ENCODE data around the gene CACNA1E. TPM values are rescaled to one million over a fixed set of nuclear protein-coding genes. Genes with fewer than 3 reads are reported as not detected.

The CACNA1E gene
- total RNA-seq, 1 donor, result not detected

DNA sequence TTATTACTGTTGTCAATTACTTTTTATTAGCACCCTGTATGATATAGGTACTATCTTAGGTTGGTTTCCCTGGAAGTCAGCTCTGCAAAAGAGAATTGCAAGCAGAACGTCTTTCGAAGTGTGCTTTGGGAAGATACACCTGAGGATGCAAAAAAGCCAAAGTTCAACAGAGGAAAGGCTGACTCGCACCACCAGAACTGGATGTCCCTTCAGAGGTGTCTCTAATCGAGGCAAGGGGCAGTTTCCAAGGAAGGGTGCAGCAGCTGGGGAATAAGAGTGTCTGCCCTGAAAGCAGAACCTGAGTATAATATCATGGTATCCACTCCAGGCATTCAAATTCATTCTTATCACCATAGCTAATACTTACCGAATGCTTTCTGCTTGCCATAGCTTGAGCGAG is 149.6 kb downstream of the CACNA1E start:
- no peak overlapping the region for H3K4me3 ChIP-seq (ENCODE audit: low read depth, low read length)
- TF ChIP-seq, protein P1, sequence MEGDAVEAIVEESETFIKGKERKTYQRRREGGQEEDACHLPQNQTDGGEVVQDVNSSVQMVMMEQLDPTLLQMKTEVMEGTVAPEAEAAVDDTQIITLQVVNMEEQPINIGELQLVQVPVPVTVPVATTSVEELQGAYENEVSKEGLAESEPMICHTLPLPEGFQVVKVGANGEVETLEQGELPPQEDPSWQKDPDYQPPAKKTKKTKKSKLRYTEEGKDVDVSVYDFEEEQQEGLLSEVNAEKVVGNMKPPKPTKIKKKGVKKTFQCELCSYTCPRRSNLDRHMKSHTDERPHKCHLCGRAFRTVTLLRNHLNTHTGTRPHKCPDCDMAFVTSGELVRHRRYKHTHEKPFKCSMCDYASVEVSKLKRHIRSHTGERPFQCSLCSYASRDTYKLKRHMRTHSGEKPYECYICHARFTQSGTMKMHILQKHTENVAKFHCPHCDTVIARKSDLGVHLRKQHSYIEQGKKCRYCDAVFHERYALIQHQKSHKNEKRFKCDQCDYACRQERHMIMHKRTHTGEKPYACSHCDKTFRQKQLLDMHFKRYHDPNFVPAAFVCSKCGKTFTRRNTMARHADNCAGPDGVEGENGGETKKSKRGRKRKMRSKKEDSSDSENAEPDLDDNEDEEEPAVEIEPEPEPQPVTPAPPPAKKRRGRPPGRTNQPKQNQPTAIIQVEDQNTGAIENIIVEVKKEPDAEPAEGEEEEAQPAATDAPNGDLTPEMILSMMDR (IDR thresholded peaks at IDR 0.05; ENCODE audit: insufficient read depth, low read length), result no peak
- no peak for DNase-seq (ENCODE audit: low read depth)

DNA sequence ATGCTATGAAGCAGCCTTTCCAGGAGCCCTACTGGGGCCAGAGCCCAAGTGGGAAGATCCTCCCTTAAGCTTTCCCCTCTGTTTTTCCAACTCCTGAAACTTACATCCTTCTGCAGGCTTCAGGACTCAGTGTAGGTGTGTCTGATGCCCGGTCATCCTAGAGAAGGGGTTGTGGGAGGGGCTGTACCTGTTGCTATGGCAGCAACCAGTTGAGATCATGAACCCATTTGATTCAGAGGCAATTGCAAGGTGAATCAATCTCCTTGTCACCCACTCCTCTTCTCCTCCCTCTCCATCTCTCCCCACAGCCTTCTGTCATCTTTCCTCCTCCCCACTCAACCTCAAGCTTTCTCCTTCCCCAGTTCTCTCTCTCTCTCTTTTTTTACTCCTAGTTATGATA is 151.8 kb downstream of the CACNA1E start:
- no peak overlapping the region for H3K4me3 ChIP-seq (ENCODE audit: low read depth, low read length)
- TF ChIP-seq, protein P1 (IDR thresholded peaks at IDR 0.05; ENCODE audit: insufficient read depth, low read length), result no peak
- DNase-seq (ENCODE audit: low read depth), result no peak

DNA sequence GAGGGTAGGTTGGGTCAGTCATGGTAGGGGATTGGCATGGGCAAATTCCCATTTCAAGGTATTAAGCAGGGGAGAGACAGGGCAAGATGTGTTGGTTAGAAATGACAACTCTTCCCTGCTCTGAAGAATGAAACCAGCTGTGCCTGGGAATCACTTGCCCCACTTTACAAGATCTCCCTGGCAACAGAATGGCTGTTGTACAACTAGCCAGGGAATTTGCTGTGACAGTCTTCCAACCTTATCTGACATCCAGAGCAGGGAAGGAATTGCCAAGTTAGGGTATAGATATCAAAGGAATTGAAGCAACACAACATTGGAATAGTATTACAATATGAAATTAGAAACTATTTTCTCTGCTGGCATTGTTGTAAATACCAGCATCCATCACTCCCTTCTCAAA is 154.7 kb downstream of the CACNA1E start:
- no peak overlapping the region for H3K4me3 ChIP-seq (ENCODE audit: low read depth, low read length)
- TF ChIP-seq, protein P1 (IDR thresholded peaks at IDR 0.05; ENCODE audit: insufficient read depth, low read length), result no peak
- DNase-seq (ENCODE audit: low read depth), result no peak

DNA sequence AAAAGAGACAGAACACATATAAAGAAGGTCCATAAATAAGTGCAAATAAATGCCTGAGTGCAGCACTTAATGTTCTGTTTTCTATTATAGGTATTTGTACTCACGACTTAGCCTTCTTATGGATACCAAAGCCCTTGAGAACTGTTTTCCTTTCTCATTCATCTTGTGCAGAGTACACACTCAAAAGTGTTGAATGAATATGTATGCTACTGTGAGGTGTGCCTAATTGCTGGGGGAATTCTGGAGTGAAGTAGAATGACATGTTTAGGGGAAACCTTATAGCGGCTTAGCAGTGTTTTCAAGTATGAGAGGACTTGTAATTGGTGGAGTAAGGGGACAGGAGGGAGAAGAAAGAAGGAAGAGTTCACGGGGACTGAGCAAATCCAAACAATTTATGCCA is 157.6 kb downstream of the CACNA1E start:
- no peak for DNase-seq (ENCODE audit: low read depth)
- TF ChIP-seq, protein P1 (IDR thresholded peaks at IDR 0.05; ENCODE audit: insufficient read depth, low read length), result no peak
- no peak overlapping the region for H3K4me3 ChIP-seq (ENCODE audit: low read depth, low read length)

DNA sequence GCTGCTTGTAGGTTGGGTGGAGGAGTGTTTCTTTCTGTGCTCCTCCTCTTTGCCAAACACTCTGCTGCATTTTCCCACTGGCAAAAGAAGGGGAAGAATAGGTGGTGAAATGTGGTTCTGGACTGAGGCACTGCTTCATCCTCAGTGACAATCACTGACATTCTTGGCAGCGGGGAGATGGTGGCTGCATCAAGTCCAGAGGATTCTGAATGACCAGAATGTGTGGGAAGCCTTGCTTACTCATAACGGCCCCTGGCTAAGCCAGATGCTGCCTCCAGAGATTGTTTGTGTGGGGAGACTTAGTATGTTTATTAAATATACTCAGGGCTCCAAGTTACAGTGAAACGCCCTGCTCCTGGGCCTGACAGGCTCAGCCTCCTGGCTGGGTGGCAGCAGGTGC is 160.3 kb downstream of the CACNA1E start:
- TF ChIP-seq, protein P1 (IDR thresholded peaks at IDR 0.05; ENCODE audit: insufficient read depth, low read length), result no peak
- no peak for DNase-seq (ENCODE audit: low read depth)
- H3K4me3 ChIP-seq (ENCODE audit: low read depth, low read length), result no peak overlapping the region

DNA sequence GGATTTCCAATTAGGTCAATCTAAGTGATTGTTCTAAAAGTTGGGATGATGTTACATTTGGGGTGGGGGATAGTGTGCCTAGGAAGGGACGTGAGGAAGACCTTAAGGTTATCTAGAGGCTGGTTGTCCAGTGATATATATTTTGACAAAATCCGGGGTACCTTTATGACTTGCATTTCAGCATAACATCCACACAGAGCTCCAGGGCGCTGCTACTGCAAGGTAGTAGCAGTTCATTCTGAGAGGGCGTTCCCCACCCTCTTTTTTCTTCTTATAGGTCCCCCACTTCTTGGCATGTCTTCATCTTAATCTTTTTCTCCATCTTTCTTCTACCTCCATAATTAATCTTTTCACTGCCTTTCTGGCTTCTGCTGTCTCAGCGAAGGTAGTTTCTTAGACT is 161.9 kb downstream of the CACNA1E start:
- no peak for DNase-seq (ENCODE audit: low read depth)
- TF ChIP-seq, protein P1 (IDR thresholded peaks at IDR 0.05; ENCODE audit: insufficient read depth, low read length), result no peak
- no peak overlapping the region for H3K4me3 ChIP-seq (ENCODE audit: low read depth, low read length)

DNA sequence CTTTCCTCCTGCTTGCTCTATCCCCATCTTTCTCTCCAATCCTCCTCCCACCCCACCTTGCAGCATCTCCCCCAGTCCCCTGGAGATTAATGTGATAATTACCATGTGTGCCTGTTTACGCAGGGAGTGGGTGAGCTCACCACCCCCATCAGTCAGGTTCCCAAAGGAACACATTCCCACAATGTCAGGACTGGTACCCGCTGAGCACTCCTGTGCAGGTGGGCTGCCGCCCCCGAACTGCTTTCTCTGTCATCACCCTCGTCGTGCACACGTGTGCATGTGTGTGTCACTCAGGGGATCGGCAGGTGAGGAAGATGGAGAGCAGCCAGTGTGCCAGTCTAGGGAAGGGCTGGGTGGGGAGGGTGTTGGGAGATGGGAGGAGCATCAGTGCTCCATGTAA is 163.4 kb downstream of the CACNA1E start:
- DNase-seq (ENCODE audit: low read depth), result no peak
- TF ChIP-seq, protein P1 (IDR thresholded peaks at IDR 0.05; ENCODE audit: insufficient read depth, low read length), result no peak
- H3K4me3 ChIP-seq (ENCODE audit: low read depth, low read length), result no peak overlapping the region

Measured in fibroblast of the aortic adventitia (primary cell).